ENCODE data around the gene STXBP1.

STXBP1 gene
- total RNA-seq = 1.8 to 5.4 (median 3.5) reads per million in 3 donors

DNA sequence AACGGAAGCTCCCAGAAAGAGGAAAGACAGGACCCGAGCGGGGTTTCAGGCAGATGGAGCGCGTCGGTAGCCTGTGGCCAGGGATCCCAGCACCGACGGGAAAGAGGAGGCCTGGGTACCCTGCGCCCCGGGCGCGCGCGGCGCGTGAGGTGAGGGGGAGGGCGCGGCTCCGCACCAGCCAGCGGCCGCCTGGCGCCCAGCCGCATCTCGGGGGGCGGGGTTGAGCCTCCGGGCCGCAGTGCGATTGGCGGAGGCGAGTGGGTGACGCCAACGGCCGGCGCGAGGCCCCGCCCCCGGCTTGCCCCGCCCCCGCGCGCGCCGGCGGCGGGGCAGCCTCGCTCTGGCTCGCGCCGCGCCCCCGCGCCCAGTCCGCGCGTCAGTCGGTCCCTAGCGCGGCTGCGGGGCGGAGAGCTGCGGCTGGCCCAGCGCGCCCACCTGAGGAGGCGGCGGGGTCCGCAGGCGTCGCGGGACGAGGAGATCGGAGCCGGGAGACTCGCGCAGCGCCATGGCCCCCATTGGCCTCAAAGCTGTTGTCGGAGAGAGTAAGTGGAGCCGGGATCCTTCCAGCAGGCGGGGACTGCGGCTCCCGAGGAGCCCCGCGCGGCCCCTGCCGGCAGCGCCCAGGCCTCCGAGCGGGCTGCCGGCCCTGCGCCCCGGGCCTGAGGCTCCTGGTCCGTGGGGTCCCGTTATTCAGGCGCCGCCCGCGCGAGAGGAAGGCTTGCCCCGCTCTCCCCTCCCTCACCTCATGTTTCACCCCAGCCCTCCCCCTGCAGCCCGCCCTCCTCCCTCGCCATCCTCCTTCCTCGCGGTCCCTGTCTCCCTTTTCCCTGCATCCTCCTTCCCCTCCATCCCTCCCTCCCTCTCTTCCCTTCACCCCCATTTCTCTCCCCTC lies at the start of gene STXBP1:
Gene STXBP1, plus strand, starts transcription at position 379 of the 892 bp plus-strand sequence. Its CDS starts 127 bp downstream, at position 506.
- Histone ChIP-seq H3K9me3 (ENCODE audit: control insufficient read depth, low read length) (no peaks in the 10 kb centered on the region), H3K4me1 (ENCODE audit: control insufficient read depth, insufficient read depth, low read length, poor library complexity, severe bottlenecking) (peaks cover 28% of the 10 kb centered on the region), H3K27ac (ENCODE audit: insufficient read depth, low read length, poor library complexity, severe bottlenecking) (peak within 1 kb of the TSS; percentile 40), H3K27me3 (replicated peaks; ENCODE audit: control insufficient read depth, insufficient read depth, low read length, poor library complexity, severe bottlenecking) (no peaks in the 10 kb centered on the region), H3K36me3 (ENCODE audit: control insufficient read depth, insufficient read depth, low read length) (no peaks in the 10 kb centered on the region), H3K4me3 (ENCODE audit: insufficient read depth, low read depth, low read length, poor library complexity, severe bottlenecking) (peak within 1 kb of the TSS; percentile 66)
- peak; percentile 76 to 80 (median 78) for DNase-seq

DNA sequence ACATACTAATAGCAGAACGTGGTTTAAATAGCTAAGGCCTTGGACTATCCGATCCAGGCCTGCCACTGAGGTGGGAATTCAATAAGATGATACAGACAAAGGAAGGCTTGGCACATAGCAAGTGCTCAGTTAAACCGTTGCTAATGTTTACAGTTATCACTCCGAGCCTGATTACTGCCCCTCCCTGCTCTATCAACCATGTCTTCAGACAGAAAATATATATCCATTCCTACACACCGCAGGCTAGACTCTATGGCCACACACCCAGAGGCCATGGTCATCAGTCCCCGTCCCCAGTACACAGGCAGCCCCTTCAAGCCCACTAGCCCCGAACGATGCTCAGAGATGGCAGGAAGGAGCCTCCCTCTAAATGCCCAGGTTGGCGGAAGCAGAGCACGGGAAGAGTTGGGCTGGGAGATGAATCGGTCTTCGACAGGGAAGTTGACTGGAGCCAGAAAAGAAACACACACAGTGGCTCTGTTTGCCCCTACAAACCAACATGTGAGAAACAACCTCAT lies 49.7 kb upstream of the STXBP1 start:
- Histone ChIP-seq H3K27ac (ENCODE audit: insufficient read depth, low read length, poor library complexity, severe bottlenecking) (no peak overlapping the region), H3K4me3 (ENCODE audit: insufficient read depth, low read depth, low read length, poor library complexity, severe bottlenecking) (no peak overlapping the region), H3K4me1 (ENCODE audit: control insufficient read depth, insufficient read depth, low read length, poor library complexity, severe bottlenecking) (peaks cover 31% of the 10 kb centered on the region)

GRCh38 chr9:127562841-127563401 lies 49.2 kb upstream of the STXBP1 start:
- H3K27ac ChIP-seq (ENCODE audit: insufficient read depth, low read length, poor library complexity, severe bottlenecking) = no peak overlapping the region
- H3K4me3 ChIP-seq (ENCODE audit: insufficient read depth, low read depth, low read length, poor library complexity, severe bottlenecking) = no peak overlapping the region
- H3K4me1 ChIP-seq (ENCODE audit: control insufficient read depth, insufficient read depth, low read length, poor library complexity, severe bottlenecking) = peaks cover 31% of the 10 kb centered on the region
- no peak for DNase-seq
- H3K36me3 ChIP-seq (ENCODE audit: control insufficient read depth, insufficient read depth, low read length) = no peaks in the 10 kb centered on the region
- no peaks in the 10 kb centered on the region for H3K9me3 ChIP-seq (ENCODE audit: control insufficient read depth, low read length)
- no peaks in the 10 kb centered on the region for H3K27me3 ChIP-seq (replicated peaks; ENCODE audit: control insufficient read depth, insufficient read depth, low read length, poor library complexity, severe bottlenecking)

More for the DNA sequence above, 49.7 kb upstream of the STXBP1 start:
- Histone ChIP-seq H3K9me3 (ENCODE audit: control insufficient read depth, low read length) (no peaks in the 10 kb centered on the region), H3K27me3 (replicated peaks; ENCODE audit: control insufficient read depth, insufficient read depth, low read length, poor library complexity, severe bottlenecking) (no peaks in the 10 kb centered on the region), H3K36me3 (ENCODE audit: control insufficient read depth, insufficient read depth, low read length) (no peaks in the 10 kb centered on the region)
- DNase-seq = no peak

DNA sequence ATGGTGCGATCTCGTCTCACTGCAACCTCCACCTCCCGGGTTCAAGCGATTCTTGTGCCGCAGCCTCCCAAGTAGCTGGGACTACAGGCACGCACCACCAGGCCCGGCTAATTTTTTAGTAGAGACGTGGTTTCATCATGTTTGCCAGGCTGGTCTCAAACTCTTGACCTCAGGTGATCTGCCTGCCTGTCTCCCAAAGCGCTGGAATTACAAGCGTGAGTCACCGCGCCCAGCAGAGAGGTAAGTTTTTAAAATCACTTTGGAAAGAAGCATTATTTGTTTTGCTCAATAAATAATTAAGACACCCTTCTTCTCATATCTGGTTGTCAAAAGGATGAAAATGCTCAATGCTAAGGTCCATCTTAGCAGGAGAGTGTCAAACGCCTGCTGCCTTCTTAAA lies 48.5 kb upstream of the STXBP1 start:
- Histone ChIP-seq H3K9me3 (ENCODE audit: control insufficient read depth, low read length) (no peaks in the 10 kb centered on the region), H3K27me3 (replicated peaks; ENCODE audit: control insufficient read depth, insufficient read depth, low read length, poor library complexity, severe bottlenecking) (no peaks in the 10 kb centered on the region), H3K27ac (ENCODE audit: insufficient read depth, low read length, poor library complexity, severe bottlenecking) (no peak overlapping the region), H3K4me1 (ENCODE audit: control insufficient read depth, insufficient read depth, low read length, poor library complexity, severe bottlenecking) (peaks cover 30% of the 10 kb centered on the region), H3K36me3 (ENCODE audit: control insufficient read depth, insufficient read depth, low read length) (no peaks in the 10 kb centered on the region), H3K4me3 (ENCODE audit: insufficient read depth, low read depth, low read length, poor library complexity, severe bottlenecking) (no peak overlapping the region)
- no peak for DNase-seq

DNA sequence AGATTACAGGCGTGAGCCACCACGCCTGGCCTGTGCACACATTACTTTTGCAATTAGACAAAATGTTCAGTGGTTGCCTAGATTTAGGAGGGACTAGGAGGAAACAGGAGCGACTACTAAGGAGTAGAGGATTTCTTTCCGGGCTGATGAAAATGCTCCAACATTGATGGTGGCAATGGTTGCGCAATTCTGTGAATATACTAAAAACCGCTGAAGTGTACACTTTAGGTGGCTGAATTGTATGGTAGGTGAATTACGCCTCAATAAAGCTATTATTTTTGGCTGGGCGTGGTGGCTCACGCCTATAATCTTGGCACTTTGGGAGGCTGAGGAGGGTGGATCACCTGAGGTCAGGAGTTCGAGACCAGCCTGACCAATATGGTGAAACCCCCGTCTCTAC lies 46.8 kb upstream of the STXBP1 start:
- Histone ChIP-seq H3K27me3 (replicated peaks; ENCODE audit: control insufficient read depth, insufficient read depth, low read length, poor library complexity, severe bottlenecking) (no peaks in the 10 kb centered on the region), H3K4me3 (ENCODE audit: insufficient read depth, low read depth, low read length, poor library complexity, severe bottlenecking) (no peak overlapping the region)

GRCh38 chr9:127566351-127567001 lies 45.6 kb upstream of the STXBP1 start:
- DNase-seq = no peak
- Histone ChIP-seq H3K4me3 (ENCODE audit: insufficient read depth, low read depth, low read length, poor library complexity, severe bottlenecking) (no peak overlapping the region), H3K27ac (ENCODE audit: insufficient read depth, low read length, poor library complexity, severe bottlenecking) (peak overlapping the region; percentile 45), H3K9me3 (ENCODE audit: control insufficient read depth, low read length) (no peaks in the 10 kb centered on the region), H3K36me3 (ENCODE audit: control insufficient read depth, insufficient read depth, low read length) (no peaks in the 10 kb centered on the region), H3K4me1 (ENCODE audit: control insufficient read depth, insufficient read depth, low read length, poor library complexity, severe bottlenecking) (peaks cover 31% of the 10 kb centered on the region), H3K27me3 (replicated peaks; ENCODE audit: control insufficient read depth, insufficient read depth, low read length, poor library complexity, severe bottlenecking) (no peaks in the 10 kb centered on the region)

More for the DNA sequence above, 46.8 kb upstream of the STXBP1 start:
- peaks cover 30% of the 10 kb centered on the region for H3K4me1 ChIP-seq (ENCODE audit: control insufficient read depth, insufficient read depth, low read length, poor library complexity, severe bottlenecking)
- no peak overlapping the region for H3K27ac ChIP-seq (ENCODE audit: insufficient read depth, low read length, poor library complexity, severe bottlenecking)
- H3K36me3 ChIP-seq (ENCODE audit: control insufficient read depth, insufficient read depth, low read length) = no peaks in the 10 kb centered on the region
- H3K9me3 ChIP-seq (ENCODE audit: control insufficient read depth, low read length) = no peaks in the 10 kb centered on the region
- no peak for DNase-seq

DNA sequence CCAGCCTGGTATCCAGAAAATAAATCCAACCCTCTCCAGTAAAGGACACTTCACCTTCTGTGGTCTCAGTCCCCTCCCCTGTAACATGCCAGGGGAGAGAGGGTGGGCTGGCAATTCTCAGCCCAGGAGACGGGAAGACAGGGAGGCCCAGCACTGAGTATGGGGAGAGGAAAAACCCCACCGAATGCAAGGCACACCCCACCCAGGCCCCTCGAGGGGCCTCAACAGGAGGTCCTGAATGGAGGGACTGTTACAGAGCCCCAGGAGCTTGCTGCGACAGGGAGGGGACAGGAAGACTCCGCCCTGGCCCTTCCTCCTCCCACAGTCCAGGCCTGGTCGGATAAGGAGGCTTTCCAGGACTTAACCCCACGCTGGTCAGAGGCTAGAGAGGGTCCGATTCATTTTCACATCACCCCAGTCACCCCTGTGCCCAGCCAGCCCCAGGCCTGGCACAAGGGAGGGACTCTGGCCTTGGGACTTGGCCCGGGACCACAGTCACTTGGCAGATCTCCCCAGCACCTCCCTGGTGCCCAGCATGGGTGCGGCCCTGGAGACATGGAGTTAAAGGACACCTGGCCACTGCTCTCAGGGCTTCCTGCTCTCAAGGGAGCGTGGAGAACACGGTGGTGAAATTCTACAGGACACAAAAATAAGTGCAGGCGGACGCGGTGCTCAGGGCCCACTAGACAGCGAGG lies 44.9 kb upstream of the STXBP1 start:
- H3K4me1 ChIP-seq (ENCODE audit: control insufficient read depth, insufficient read depth, low read length, poor library complexity, severe bottlenecking) = peaks cover 28% of the 10 kb centered on the region
- H3K36me3 ChIP-seq (ENCODE audit: control insufficient read depth, insufficient read depth, low read length) = no peaks in the 10 kb centered on the region
- H3K9me3 ChIP-seq (ENCODE audit: control insufficient read depth, low read length) = no peaks in the 10 kb centered on the region
- no peaks in the 10 kb centered on the region for H3K27me3 ChIP-seq (replicated peaks; ENCODE audit: control insufficient read depth, insufficient read depth, low read length, poor library complexity, severe bottlenecking)
- DNase-seq = no peak
- H3K27ac ChIP-seq (ENCODE audit: insufficient read depth, low read length, poor library complexity, severe bottlenecking) = peak overlapping the region; percentile 12
- H3K4me3 ChIP-seq (ENCODE audit: insufficient read depth, low read depth, low read length, poor library complexity, severe bottlenecking) = no peak overlapping the region

DNA sequence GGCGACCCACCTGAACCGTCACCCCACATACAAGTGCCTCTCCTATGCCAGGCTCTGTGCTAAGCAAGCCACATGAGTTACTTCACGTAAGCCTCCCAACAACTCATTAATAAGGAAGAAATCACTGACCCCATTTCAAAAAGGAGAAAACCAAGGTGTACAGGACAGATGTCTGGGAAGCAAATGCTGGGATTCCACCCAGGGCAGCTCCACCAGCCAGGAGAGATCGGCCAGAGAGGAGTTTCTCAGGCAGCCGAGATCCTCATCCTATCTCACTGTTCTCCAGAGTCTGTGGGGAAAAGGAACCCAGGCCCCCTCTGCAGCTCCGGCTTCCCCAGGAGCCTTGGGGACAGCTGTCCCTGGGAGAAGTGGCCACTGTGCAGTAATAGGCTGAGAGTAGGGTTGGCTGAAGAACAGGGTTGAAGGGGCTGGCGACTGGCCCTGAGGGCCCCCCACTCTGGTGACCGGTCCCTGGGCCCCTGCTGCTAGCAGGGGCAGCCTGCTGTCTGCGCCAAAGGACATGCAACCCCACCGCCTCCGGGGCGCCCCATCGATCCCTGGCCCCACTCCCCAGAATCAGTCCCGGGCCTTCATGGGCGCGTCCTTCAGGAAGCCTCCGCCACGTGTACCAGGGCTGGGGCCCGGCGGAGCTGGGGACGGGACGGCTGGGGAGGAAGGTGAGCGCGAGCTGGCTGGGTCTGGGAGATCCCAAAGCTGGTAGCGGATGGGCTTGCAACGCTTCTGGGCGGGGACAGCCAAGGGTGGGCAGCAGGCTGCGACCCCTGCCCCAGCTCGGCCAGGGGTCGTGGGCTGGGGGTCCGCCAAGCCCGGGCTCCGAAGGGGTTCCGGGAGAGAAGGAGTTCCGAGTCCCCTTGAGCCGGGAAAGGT lies 44.1 kb upstream of the STXBP1 start:
- Histone ChIP-seq H3K9me3 (ENCODE audit: control insufficient read depth, low read length) (no peaks in the 10 kb centered on the region), H3K4me3 (ENCODE audit: insufficient read depth, low read depth, low read length, poor library complexity, severe bottlenecking) (peak overlapping the region; percentile 50), H3K27me3 (replicated peaks; ENCODE audit: control insufficient read depth, insufficient read depth, low read length, poor library complexity, severe bottlenecking) (no peaks in the 10 kb centered on the region), H3K27ac (ENCODE audit: insufficient read depth, low read length, poor library complexity, severe bottlenecking) (peak overlapping the region; percentile 53), H3K4me1 (ENCODE audit: control insufficient read depth, insufficient read depth, low read length, poor library complexity, severe bottlenecking) (peaks cover 26% of the 10 kb centered on the region), H3K36me3 (ENCODE audit: control insufficient read depth, insufficient read depth, low read length) (no peaks in the 10 kb centered on the region)
- no peak for DNase-seq

DNA sequence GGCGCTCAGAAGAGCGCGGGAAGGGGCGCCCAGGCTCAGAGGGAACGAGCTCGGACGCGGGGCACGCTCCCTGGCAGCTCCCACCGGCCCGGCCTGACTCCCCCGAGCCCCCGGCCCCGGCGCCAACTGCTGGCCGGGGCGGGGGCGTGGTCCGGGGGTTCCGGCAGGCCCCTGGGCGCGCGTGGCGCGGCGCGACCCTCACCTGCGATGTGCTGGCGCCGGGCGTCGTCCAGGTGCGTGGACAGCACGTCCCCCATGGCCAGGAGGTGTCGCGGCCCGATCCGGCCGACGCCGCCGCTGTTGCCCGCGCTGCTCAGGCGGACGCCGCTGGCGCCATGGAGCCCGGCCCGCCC lies 43.5 kb upstream of the STXBP1 start:
- no peak for DNase-seq
- Histone ChIP-seq H3K36me3 (ENCODE audit: control insufficient read depth, insufficient read depth, low read length) (no peaks in the 10 kb centered on the region), H3K27ac (ENCODE audit: insufficient read depth, low read length, poor library complexity, severe bottlenecking) (peak overlapping the region; percentile 53), H3K27me3 (replicated peaks; ENCODE audit: control insufficient read depth, insufficient read depth, low read length, poor library complexity, severe bottlenecking) (no peaks in the 10 kb centered on the region), H3K4me1 (ENCODE audit: control insufficient read depth, insufficient read depth, low read length, poor library complexity, severe bottlenecking) (peaks cover 26% of the 10 kb centered on the region), H3K4me3 (ENCODE audit: insufficient read depth, low read depth, low read length, poor library complexity, severe bottlenecking) (peak overlapping the region; percentile 50), H3K9me3 (ENCODE audit: control insufficient read depth, low read length) (no peaks in the 10 kb centered on the region)
